Dermis microvascular lymphatic vessel endothelial cell (primary cell): ENCODE measurements around the gene DDI1. TPM values are rescaled to one million over a fixed set of nuclear protein-coding genes. Genes with fewer than 3 reads are reported as not detected.
A peak's percentile ranks its signal among the peaks of the same experiment; 100 is the strongest.

Source experiments
- DNase-seq, 2 donors: peaks; one replicate each; pipeline versions ENCODE4 v3.0.0 to v3.0.0-alpha.2; 2010; ENCODE audit warnings: low read depth in 2 of 2
- total RNA-seq: library from RNA; depleted of rRNA; stranded (reverse); fragments of >200 nt; gene quantifications from 2 replicates; pipeline ENCODE4 v1.2.1, GENCODE V29; 2014

Gene DDI1
- not detected in 2 replicates for total RNA-seq

DNA sequence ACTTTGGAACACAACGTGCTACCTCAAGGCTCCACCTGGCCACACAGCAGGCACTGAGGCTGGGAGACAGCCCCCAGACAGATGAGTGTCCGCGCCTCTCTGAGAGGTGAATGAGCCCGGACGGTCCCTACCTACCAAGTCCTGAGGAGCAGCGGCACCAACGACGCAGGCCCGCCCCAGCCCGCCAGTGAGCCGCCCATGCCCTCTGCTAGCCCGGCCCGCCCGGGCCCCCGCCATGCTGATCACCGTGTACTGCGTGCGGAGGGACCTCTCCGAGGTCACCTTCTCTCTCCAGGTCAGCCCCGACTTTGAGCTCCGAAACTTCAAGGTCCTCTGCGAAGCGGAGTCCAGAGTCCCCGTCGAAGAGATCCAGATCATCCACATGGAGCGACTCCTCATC lies at the start of gene DDI1:
DDI1 (plus strand) TSS at position 53 of the 400 bp plus-strand sequence; CDS start at position 236, 183 bp downstream.
- no peak for DNase-seq

DNA sequence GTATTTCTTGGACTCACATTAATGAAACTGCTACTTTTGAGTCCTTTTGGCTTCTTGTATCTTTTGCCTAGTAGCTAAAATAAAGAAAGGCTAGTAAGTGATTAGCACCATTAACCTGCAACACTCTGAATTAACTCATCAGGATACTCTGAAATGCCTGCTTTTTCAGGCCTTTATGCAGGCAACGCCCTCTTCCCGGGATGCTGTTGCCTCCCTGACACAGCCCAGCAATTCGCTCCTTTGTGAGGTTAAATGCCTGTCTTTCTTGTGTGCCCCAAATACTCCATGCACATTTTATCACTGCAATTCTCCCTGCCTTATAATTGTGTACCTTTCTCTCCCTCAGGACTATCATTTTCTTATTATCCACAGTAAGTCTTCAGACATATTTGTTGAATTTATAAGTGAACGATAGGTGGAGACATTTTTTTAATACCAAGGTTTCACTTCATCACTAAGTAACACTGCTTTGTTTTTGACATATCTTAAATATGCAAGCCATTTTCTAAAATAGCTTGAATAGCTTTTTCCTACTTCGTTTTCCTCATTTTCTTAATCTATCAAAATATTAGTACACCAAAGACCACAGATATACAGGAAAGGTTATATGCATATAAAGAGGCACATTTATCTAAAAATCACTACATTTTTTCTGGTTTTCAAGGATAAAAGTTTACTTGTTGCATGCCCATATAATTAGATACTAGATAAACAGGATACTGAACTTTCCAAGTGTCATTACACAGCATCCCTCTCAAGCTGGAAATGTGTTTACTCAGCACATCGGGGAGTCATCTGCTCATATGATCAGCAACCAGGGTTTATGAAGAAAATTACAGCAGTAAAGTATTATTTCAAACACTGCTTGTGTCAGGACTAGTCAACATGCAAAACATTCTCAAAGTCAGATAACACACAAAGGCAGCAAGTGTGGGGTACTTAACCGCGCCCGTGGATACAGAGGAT lies 48.5 kb upstream of the DDI1 start:
- DNase-seq = no peak

GRCh38 chr11:103988595-103988969 lies 47.9 kb upstream of the DDI1 start:
- no peak for DNase-seq

DNA sequence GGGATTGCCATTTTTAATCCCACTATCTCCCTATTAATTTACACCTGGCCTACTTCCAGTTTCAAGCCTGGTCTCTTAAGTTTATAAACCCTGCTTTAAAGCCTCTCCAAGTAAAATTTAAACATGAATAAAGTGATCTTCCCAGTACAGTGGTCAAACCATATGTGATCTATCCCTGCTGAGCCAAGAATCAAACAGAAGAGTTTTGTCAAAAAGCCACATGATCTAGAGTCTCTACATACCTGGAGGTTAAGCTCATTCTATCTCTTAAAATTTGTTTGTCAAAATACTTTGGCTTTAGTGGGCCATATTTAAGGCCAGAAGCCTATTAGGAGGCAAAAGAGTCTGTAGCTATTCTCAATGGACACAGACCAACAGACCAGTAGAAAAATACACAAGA lies 42.9 kb upstream of the DDI1 start:
- no peak for DNase-seq

- DNase-seq = no peak
Measured at GRCh38 chr11:103994094-103994493, 42.3 kb upstream of the DDI1 start.

GRCh38 chr11:103994518-103994917 lies 41.9 kb upstream of the DDI1 start:
- no peak for DNase-seq

- no peak for DNase-seq
Measured at GRCh38 chr11:103995896-103996295, 40.5 kb upstream of the DDI1 start.

- DNase-seq = no peak
Measured at GRCh38 chr11:103997082-103997481, 39.4 kb upstream of the DDI1 start.

DNA sequence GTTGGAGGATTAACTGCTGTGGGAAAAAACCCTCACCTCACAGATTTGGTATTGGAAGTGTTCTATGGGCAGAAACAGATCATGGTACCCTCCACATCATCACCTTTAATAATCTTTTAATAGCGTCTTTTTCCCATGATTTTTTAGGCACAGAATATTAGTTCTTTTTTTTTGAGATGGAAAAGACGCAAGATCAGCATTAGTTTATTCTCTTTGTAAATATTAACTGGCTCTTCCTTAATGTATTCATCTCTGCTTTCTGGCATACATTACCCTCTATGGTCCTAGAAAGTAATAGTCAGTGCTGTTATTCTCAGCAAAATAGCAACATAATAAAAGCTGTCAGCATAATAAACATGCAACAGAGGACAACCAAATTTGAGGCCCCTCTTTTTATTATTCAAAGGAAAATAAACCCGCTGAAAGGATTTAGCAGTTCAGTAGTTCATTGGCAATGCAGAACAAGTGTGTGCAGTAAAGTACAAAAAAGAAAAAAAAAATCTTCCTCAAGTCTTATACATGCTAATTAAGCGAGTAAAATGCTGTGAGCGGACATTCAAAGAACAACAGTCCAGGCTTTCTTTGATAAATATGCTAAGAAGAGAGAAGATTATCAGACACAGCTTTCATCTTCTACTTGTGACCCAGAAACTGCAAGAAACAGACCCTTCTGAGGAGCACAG lies 37.5 kb upstream of the DDI1 start:
- no peak for DNase-seq

GRCh38 chr11:104000798-104001197 lies 35.6 kb upstream of the DDI1 start:
- no peak for DNase-seq

DNA sequence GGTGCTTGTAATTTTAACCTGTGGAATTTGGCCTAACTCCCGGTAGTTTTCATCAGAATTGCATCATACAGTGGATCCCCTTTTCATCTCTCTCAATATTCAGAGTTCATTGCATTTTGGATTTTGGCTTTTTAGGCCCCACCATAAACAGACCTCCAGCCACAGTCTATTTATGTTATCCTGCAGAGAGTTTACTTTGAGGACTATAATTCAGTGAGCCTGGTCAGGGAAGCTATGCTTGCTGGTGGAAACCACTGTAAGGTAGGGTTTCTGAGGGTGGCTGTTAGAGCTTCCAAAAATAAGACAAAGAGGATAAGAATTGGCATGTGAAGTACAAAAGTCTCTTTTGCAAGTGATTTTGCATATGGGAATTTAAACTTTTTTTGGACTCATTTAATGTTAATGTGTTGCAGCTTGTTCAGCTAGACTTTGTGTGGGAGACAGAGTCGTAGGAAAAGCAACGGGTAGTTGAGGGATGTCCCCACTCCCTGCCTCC lies 34.8 kb upstream of the DDI1 start:
- no peak for DNase-seq

DNA sequence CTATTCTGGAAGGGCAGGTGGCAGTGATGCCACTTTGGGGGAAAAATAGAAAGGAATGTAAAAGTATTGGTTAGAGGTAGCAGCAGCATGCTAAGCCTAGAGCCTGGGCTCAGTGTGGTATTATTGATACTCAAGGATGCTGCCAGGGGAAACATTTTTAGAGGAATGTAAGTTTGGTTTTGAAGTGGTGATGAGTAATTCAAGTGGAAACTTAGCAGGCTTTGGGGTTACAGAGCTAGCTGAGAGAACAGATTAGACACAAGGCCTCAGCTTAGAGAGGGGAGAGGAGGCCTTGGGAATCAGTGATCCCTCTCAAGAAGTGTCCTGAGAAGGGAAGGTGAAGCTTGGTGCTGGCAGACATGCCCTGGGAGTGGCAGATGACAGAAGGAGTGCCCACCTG lies 32.9 kb upstream of the DDI1 start:
- no peak for DNase-seq

- no peak for DNase-seq
Measured at GRCh38 chr11:104005234-104005855, 31.1 kb upstream of the DDI1 start.

DNA sequence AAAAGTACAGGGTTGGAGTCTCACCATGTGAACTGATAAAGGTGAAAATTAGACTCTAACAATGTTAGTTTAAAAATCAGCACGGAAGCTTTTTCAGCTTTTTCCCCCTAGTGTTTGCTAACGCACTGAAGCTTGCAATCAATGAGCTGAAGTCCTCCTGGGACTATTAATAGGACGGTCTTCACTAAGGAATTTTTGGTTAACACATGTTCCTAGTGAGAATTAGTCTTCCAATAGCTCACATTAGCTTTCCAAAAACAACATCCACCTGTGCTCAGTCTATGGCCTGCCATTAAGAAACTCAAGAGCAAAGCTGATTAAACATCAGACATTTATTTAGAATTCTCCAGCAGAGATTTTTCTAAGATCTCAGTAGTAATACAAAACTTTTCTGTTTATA lies 26.7 kb upstream of the DDI1 start:
- no peak for DNase-seq

DNA sequence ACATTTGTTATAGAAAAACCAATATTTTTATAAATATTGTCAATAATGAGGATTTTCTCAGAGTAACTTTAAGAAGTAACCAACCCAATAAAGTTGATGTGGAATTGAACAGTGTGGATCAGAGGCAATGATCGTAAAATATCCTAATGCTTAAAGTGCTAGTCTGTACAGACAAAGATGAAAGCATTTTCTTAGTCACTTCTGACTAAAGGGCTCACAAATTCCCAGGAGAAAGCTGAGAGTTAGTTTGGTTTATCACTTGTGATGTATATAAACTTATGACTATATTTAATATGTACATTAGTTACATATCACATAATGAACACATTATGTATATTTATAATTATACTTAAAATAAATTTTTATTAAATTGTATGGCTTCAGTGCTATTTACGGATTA lies 25.4 kb upstream of the DDI1 start:
- DNase-seq = no peak

GRCh38 chr11:104015649-104016415 lies 20.6 kb upstream of the DDI1 start:
- DNase-seq = no peak

DNA sequence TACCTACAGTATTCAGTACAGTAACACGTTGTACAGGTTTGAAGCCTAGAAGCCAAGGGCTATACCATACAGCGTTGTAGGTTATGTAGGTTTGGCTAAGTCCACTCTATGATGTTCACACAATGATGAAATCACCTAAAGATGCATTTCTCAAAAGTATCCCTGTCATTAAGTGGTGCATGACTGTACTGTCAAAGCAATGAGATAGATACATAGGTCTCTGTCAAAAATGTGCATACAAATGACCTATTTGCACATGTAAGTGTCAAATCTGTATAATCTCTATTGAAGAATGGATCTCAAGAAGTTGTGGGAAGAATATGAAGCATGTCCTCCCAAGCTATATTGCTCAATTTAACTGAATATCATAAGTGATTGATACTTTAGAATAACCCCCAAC lies 11.9 kb upstream of the DDI1 start:
- no peak for DNase-seq

- DNase-seq = no peak
Measured at GRCh38 chr11:104028476-104029263, 7.8 kb upstream of the DDI1 start.

- DNase-seq = peak; percentile 71 to 90
Measured at GRCh38 chr11:104033134-104033533, 3.3 kb upstream of the DDI1 start.

- DNase-seq = peak in 1 of 2 donors; percentile 4
Measured at GRCh38 chr11:104033561-104033960, 2.9 kb upstream of the DDI1 start.

DNA sequence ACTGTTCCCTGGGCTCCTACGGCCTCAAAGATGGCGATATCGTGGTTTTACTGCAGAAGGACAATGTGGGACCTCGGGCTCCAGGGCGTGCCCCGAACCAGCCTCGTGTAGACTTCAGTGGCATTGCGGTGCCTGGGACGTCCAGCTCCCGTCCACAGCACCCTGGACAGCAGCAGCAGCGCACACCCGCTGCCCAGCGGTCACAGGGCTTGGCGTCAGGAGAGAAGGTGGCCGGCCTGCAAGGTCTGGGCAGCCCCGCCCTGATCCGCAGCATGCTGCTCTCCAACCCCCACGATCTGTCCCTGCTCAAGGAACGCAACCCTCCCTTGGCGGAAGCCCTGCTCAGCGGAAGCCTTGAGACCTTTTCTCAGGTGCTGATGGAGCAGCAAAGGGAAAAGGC lies 555 bp downstream of the DDI1 start:
- DNase-seq = no peak
